HUES6 (cell line): Measurements from ENCODE around the gene PCDHGB5.
"Not testable (repeated sequence)": the region's sequence is repeated elsewhere in the genome, so short reads cannot be mapped to it uniquely, and the experiment has no call there.

Source experiments
- H3K27ac ChIP-seq: 2 replicates; pipeline ENCODE4 v1.7.0; 2013; ENCODE audit warnings: low read depth, mild to moderate bottlenecking, low read length, inconsistent platforms
- H3K27me3 ChIP-seq: 2 replicates; pipeline ENCODE4 v1.6.1; 2013; ENCODE audit warnings: low read length; ENCODE audit not compliant: control insufficient read depth, insufficient read depth
- H3K36me3 ChIP-seq: 2 replicates; pipeline ENCODE4 v1.6.1; 2013; ENCODE audit warnings: low read length; ENCODE audit not compliant: control insufficient read depth, insufficient read depth
- H3K4me1 ChIP-seq: 2 replicates; pipeline ENCODE4 v1.6.1; 2013; ENCODE audit warnings: low read length; ENCODE audit not compliant: control insufficient read depth, insufficient read depth
- H3K4me3 ChIP-seq: 2 replicates; pipeline ENCODE4 v1.5.1; 2013; ENCODE audit warnings: low read depth, low read length
- H3K9ac ChIP-seq: one replicate; pipeline ENCODE4 v1.6.1; 2013; ENCODE audit warnings: mild to moderate bottlenecking, low read length
- H3K9me3 ChIP-seq: 2 replicates; pipeline ENCODE4 v1.6.1; 2013; ENCODE audit warnings: low read depth, low read length; ENCODE audit not compliant: control insufficient read depth, insufficient read depth

PCDHGB5 gene

DNA sequence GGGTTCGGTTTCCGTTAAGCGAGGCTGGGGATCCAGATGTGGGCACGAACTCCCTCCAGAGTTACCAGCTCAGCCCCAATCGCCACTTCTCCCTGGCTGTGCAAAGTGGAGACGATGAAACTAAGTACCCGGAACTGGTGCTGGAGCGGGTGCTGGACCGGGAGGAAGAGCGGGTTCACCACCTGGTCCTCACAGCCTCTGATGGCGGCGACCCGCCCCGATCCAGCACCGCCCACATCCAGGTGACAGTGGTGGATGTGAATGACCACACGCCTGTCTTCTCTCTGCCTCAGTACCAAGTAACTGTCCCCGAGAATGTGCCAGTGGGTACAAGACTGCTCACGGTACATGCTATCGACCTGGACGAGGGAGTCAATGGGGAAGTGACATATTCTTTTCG, 14.4 kb upstream of the PCDHGB5 start:
- Histone ChIP-seq H3K36me3 (peaks cover 1% of the 10 kb centered on the region; the same call in 1 of the 2 replicates), H3K9me3 (peaks cover 34% of the 10 kb centered on the region), H3K27me3 (peaks cover 16% of the 10 kb centered on the region), H3K9ac (no peak overlapping the region), H3K4me3 (peak overlapping the region; percentile 71), H3K27ac (no peak overlapping the region), H3K4me1 (no peaks in the 10 kb centered on the region)

- Histone ChIP-seq H3K27ac (no peak overlapping the region), H3K9me3 (peaks cover 48% of the 10 kb centered on the region), H3K9ac (no peak overlapping the region), H3K36me3 (peaks cover 6% of the 10 kb centered on the region; the same call in 1 of the 2 replicates), H3K4me3 (no peak overlapping the region), H3K27me3 (peaks cover 19% of the 10 kb centered on the region), H3K4me1 (no peaks in the 10 kb centered on the region)
Measured at GRCh38 chr5:141384471-141385267, 13.1 kb upstream of the PCDHGB5 start.

DNA sequence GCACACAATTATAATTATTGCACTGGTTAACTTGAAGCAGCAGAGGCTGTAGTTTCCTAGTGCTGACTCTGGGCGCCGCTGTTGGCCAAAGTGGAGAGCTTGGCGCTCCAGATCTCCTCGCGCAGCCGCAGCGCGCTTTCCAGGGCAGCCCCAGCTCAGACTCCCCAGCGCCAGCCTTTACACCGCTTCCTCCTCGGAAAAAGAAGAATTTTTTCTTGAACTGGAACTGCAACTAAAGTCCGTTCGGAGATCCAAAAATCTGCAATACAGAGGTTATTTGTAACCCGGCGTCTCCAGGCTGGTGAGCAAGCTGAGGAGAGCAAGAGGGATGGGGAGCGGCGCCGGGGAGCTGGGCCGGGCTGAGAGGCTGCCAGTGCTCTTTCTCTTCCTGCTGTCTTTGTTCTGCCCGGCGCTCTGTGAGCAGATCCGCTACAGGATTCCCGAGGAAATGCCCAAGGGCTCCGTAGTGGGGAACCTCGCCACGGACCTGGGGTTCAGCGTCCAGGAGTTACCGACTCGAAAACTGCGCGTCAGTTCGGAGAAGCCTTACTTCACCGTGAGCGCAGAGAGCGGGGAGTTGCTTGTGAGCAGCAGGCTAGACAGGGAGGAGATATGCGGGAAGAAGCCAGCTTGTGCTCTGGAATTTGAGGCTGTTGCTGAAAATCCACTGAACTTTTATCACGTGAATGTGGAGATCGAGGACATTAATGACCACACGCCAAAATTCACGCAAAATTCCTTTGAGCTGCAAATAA, 10.0 kb upstream of the PCDHGB5 start, which contains the start of gene PCDHGB4:
Gene PCDHGB4 (plus strand): TSS at position 142 of the 755 bp plus-strand sequence. CDS start 187 bp downstream, at position 329.
- not testable (repeated sequence) for H3K4me1 ChIP-seq, H3K27ac ChIP-seq
- Histone ChIP-seq H3K9ac (peak within 1 kb of the TSS; percentile 49), H3K27me3 (peaks cover 19% of the 10 kb centered on the region), H3K9me3 (peaks cover 70% of the 10 kb centered on the region), H3K36me3 (peaks cover 22% of the 10 kb centered on the region), H3K4me3 (peak within 1 kb of the TSS; percentile 57)

DNA sequence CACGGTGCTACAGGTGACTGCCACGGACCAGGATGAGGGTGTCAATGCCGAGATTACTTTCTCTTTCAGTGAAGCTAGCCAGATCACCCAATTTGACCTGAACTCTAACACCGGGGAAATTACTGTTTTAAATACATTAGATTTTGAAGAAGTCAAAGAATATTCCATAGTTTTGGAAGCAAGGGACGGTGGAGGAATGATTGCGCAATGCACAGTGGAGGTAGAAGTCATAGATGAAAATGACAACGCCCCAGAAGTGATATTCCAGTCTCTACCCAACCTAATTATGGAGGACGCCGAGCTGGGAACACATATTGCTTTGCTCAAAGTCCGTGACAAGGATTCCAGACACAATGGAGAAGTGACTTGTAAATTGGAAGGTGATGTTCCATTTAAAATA, 9.1 kb upstream of the PCDHGB5 start:
- no peak overlapping the region for H3K27ac ChIP-seq
- peaks cover 72% of the 10 kb centered on the region for H3K9me3 ChIP-seq
- no peak overlapping the region for H3K9ac ChIP-seq
- peaks cover 31% of the 10 kb centered on the region for H3K36me3 ChIP-seq
- H3K4me3 ChIP-seq: peak overlapping the region; percentile 35
- H3K4me1 ChIP-seq: no peaks in the 10 kb centered on the region
- H3K27me3 ChIP-seq: peaks cover 12% of the 10 kb centered on the region

DNA sequence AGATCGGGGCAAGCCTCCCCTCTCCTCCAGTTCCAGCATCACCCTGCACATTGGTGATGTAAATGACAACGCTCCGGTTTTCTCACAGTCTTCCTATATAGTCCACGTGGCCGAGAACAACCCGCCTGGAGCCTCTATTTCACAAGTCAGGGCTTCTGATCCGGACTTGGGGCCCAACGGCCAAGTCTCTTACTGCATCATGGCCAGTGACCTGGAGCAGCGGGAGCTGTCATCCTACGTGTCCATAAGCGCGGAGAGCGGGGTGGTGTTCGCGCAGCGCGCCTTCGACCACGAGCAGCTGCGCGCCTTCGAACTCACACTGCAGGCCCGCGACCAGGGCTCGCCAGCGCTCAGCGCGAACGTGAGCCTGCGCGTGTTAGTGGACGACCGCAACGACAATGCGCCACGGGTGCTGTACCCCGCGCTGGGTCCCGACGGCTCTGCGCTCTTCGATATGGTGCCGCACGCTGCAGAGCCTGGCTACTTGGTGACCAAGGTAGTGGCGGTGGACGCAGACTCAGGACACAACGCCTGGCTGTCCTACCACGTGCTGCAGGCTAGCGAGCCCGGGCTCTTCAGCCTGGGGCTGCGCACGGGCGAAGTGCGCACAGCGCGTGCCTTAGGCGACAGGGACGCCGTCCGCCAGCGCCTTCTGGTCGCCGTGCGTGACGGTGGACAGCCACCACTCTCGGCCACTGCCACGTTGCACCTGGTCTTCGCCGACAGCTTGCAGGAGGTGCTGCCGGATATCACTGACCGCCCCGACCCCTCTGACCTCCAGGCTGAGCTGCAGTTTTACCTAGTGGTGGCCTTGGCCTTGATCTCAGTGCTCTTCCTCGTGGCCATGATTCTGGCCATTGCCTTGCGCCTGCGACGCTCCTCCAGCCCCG, 8.3 kb upstream of the PCDHGB5 start:
- no peak overlapping the region for H3K9ac ChIP-seq
- 0 out of 2 replicates have a peak overlapping the region, but pooled peaks have one; percentile 11 for H3K4me3 ChIP-seq
- peaks cover 36% of the 10 kb centered on the region for H3K36me3 ChIP-seq
- no peak overlapping the region for H3K27ac ChIP-seq
- H3K27me3 ChIP-seq: peaks cover 7% of the 10 kb centered on the region; the same call in 1 of the 2 replicates
- H3K9me3 ChIP-seq: peaks cover 72% of the 10 kb centered on the region
- H3K4me1 ChIP-seq: no peaks in the 10 kb centered on the region

GRCh38 chr5:141392429-141393198, 5.1 kb upstream of the PCDHGB5 start, which contains the start of gene PCDHGA8:
TSS of gene PCDHGA8 (plus strand) at chr5:141392633. CDS start at chr5:141392814, 181 bp downstream.
- Histone ChIP-seq H3K27me3 (peaks cover 7% of the 10 kb centered on the region; the same call in 1 of the 2 replicates), H3K4me1 (no peaks in the 10 kb centered on the region), H3K4me3 (no peak within 1 kb of the TSS), H3K9me3 (peaks cover 77% of the 10 kb centered on the region), H3K27ac (no peak within 1 kb of the TSS), H3K36me3 (peaks cover 36% of the 10 kb centered on the region), H3K9ac (no peak within 1 kb of the TSS)

DNA sequence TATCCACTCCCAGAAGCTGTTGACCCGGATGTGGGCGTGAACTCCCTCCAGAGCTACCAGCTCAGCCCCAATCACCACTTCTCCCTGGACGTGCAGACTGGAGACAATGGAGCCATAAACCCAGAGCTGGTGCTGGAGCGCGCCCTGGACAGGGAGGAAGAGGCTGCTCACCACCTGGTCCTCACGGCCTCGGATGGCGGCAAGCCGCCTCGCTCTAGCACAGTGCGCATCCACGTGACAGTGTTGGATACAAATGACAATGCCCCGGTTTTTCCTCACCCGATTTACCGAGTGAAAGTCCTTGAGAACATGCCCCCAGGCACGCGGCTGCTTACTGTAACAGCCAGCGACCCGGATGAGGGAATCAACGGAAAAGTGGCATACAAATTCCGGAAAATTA, 4.5 kb upstream of the PCDHGB5 start:
- peaks cover 78% of the 10 kb centered on the region for H3K9me3 ChIP-seq
- no peak overlapping the region for H3K4me3 ChIP-seq
- peaks cover 35% of the 10 kb centered on the region for H3K36me3 ChIP-seq
- H3K9ac ChIP-seq: no peak overlapping the region
- H3K27ac ChIP-seq: no peak overlapping the region
- H3K27me3 ChIP-seq: peaks cover 4% of the 10 kb centered on the region; the same call in 1 of the 2 replicates
- no peaks in the 10 kb centered on the region for H3K4me1 ChIP-seq

GRCh38 chr5:141394401-141395187, 3.2 kb upstream of the PCDHGB5 start:
- not testable (repeated sequence) for H3K4me1 ChIP-seq, H3K4me3 ChIP-seq, H3K9ac ChIP-seq, H3K27me3 ChIP-seq, H3K27ac ChIP-seq
- H3K36me3 ChIP-seq: peaks cover 33% of the 10 kb centered on the region
- peaks cover 78% of the 10 kb centered on the region for H3K9me3 ChIP-seq

- Histone ChIP-seq H3K27ac (no peak overlapping the region), H3K4me1 (no peaks in the 10 kb centered on the region), H3K27me3 (no peaks in the 10 kb centered on the region), H3K4me3 (no peak overlapping the region), H3K36me3 (peaks cover 8% of the 10 kb centered on the region), H3K9me3 (peaks cover 67% of the 10 kb centered on the region), H3K9ac (no peak overlapping the region)
Measured at GRCh38 chr5:141398608-141399007, 861 bp downstream of the PCDHGB5 start.
